ENCODE results near the gene NCAM1. TPM values are rescaled to one million over a fixed set of nuclear protein-coding genes. Genes with fewer than 3 reads are reported as not detected.

Gene NCAM1
- total and polyA plus RNA-seq, 2 of the 13 experiments (the other 11 are each of a cell fraction or from before 2014, with no cell fraction given), result 0.05 TPM; not detected in 1

DNA sequence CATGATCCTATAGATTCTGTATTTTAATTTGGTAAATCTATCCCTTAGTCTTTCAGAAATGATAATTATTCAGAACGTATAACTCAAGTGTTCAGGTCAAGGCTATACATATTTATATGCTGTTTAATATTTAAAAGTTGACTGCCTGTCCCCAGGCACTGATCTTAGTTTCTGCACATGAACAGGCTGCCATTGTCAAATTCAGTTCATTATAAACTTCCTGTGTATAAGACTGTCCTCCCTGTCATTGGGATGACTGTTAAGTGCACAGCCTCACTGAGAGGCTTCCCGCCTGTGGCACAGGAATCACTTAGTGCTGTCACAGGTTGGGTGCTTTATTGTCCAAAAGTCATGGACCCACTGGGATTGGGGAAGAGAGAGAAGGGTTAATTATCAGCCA lies 261.0 kb downstream of the NCAM1 start (continued):
- TF ChIP-seq AGO1 (IDR thresholded peaks at IDR 0.05; ENCODE audit: low read depth, low read length, poor library complexity, severe bottlenecking) (no peak), RBFOX2 (IDR thresholded peaks at IDR 0.05; ENCODE audit: low read depth, low read length) (no peak), ZNF616 (CRISPR knock-in tag; IDR thresholded peaks at IDR 0.05; ENCODE audit: low read depth) (no peak), ATAD3A (CRISPR knock-in tag; IDR thresholded peaks at IDR 0.05) (no peak), ZGPAT (CRISPR knock-in tag; IDR thresholded peaks at IDR 0.05) (no peak)

- peaks cover 2 to 15% of the 10 kb centered on the region in 2 experiments; a peak in 3 of 5 replicates for H3K27me3 ChIP-seq (ENCODE audit: control insufficient read depth in 1 of 2, insufficient read depth in 2 of 2, low read length in 2 of 2)
- no peak overlapping the region for H3K4me2 ChIP-seq (ENCODE audit: low read depth, low read length)
- ATAC-seq (no peak), FAIRE-seq (no peak), DNase-seq (ENCODE audit: low spot score) (no peak)
- in situ Hi-C loops (cut with HindIII; ENCODE audit: extremely low pct_ligation_motif_present, low pct_unique_long_range_greater_than_20kb) (no loop called here), intact Hi-C loops (cut with micrococcal nuclease; ENCODE audit: unreplicated experiment) (no loop called here)
- POLR2A ChIA-PET, result no interaction called here
- no peak overlapping the region for H2AFZ ChIP-seq (ENCODE audit: low read length)
- H3K27ac ChIP-seq (ENCODE audit: extremely low read length, insufficient read depth, low read length), result no peak overlapping the region
- H3K9me3 ChIP-seq (ENCODE audit: low read length), result no peaks in the 10 kb centered on the region
- no peaks in the 10 kb centered on the region for H3K36me3 ChIP-seq (replicated peaks in 1 of 2; ENCODE audit: control insufficient read depth in 1 of 2, insufficient read depth in 2 of 2, low read length in 2 of 2)
- H3K79me2 ChIP-seq (ENCODE audit: insufficient read depth, low read length), result no peaks in the 10 kb centered on the region
- H3K4me3 ChIP-seq (replicated peaks in 1 of 3; ENCODE audit: insufficient read depth in 1 of 3, low read depth in 2 of 3, low read length in 3 of 3), result no peak overlapping the region
- no TSS peak for BruUV-seq (replicated peaks)
- no peaks in the 10 kb centered on the region for H4K20me1 ChIP-seq (ENCODE audit: insufficient read depth, low read length)
- no peak overlapping the region for H3K9ac ChIP-seq (ENCODE audit: insufficient read depth, low read depth, low read length)
- H3K4me1 ChIP-seq (ENCODE audit: insufficient read depth, low read length), result no peaks in the 10 kb centered on the region
- CTCF ChIA-PET (ENCODE audit: low intra/inter-chr PET ratio, low total read pairs), result no interaction called here
- 62% methylated on average over 8 of the region's 14 CpGs for WGBS (ENCODE audit: low lambda C conversion rate)
- no peak for TF ChIP-seq ZNF496 (CRISPR knock-in tag; IDR thresholded peaks at IDR 0.05; ENCODE audit: insufficient replicate concordance)
- TF ChIP-seq, protein P1, sequence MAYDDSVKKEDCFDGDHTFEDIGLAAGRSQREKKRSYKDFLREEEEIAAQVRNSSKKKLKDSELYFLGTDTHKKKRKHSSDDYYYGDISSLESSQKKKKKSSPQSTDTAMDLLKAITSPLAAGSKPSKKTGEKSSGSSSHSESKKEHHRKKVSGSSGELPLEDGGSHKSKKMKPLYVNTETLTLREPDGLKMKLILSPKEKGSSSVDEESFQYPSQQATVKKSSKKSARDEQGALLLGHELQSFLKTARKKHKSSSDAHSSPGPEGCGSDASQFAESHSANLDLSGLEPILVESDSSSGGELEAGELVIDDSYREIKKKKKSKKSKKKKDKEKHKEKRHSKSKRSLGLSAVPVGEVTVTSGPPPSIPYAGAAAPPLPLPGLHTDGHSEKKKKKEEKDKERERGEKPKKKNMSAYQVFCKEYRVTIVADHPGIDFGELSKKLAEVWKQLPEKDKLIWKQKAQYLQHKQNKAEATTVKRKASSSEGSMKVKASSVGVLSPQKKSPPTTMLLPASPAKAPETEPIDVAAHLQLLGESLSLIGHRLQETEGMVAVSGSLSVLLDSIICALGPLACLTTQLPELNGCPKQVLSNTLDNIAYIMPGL (CRISPR knock-in tag; IDR thresholded peaks at IDR 0.05; ENCODE audit: borderline replicate concordance in 1 of 2, low read depth in 1 of 2), result no peak
- TF ChIP-seq ATF7-NPFF (CRISPR knock-in tag; IDR thresholded peaks at IDR 0.05; ENCODE audit: low read depth), result no peak
- TF ChIP-seq, protein P2, sequence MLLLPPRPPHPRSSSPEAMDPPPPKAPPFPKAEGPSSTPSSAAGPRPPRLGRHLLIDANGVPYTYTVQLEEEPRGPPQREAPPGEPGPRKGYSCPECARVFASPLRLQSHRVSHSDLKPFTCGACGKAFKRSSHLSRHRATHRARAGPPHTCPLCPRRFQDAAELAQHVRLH (CRISPR knock-in tag; IDR thresholded peaks at IDR 0.05; ENCODE audit: borderline replicate concordance, low read depth), result no peak
- TF ChIP-seq ARID5B (CRISPR knock-in tag; IDR thresholded peaks at IDR 0.05), result no peak
- TF ChIP-seq FOXO4 (CRISPR knock-in tag; conservative IDR thresholded peaks at IDR 0.05), result no peak
- TF ChIP-seq KDM4B (CRISPR knock-in tag; IDR thresholded peaks at IDR 0.05), result no peak
- TF ChIP-seq KDM2A (CRISPR knock-in tag; IDR thresholded peaks at IDR 0.05; ENCODE audit: borderline replicate concordance, low read depth), result no peak
- no peak for TF ChIP-seq EEA1 (CRISPR knock-in tag; IDR thresholded peaks at IDR 0.05; ENCODE audit: borderline replicate concordance)
Measured at GRCh38 chr11:113234888-113235287, 273.7 kb downstream of the NCAM1 start.
